Mononuclear cell (primary cell): Measurements from ENCODE around the gene BLVRB. TPM values are rescaled to one million over a fixed set of nuclear protein-coding genes. Genes with fewer than 3 reads are reported as not detected.

Experiments used
- H3K27me3 ChIP-seq: 2 replicates; pipeline ENCODE4 v1.6.0; 2011; ENCODE audit warnings: low read length, control low read depth; ENCODE audit not compliant: insufficient read depth
- H3K4me1 ChIP-seq: 2 replicates; pipeline ENCODE4 v1.5.1; 2011; ENCODE audit warnings: mild to moderate bottlenecking, low read length, control low read depth; ENCODE audit not compliant: insufficient read depth
- H3K4me3 ChIP-seq: 2 replicates; pipeline ENCODE4 v1.5.1; 2011; ENCODE audit warnings: mild to moderate bottlenecking, low read length, moderate library complexity
- H3K9me3 ChIP-seq: 2 replicates; pipeline ENCODE4 v1.5.1; 2011; ENCODE audit warnings: low read depth, mild to moderate bottlenecking, control low read depth, low read length
- total RNA-seq: library from RNA; depleted of rRNA; stranded (reverse); fragments of >200 nt; gene quantifications from one replicate; pipeline ENCODE4 v1.2.3, GENCODE V29; 2012

Gene BLVRB
- total RNA-seq, 1 donor: 39.8 TPM

DNA sequence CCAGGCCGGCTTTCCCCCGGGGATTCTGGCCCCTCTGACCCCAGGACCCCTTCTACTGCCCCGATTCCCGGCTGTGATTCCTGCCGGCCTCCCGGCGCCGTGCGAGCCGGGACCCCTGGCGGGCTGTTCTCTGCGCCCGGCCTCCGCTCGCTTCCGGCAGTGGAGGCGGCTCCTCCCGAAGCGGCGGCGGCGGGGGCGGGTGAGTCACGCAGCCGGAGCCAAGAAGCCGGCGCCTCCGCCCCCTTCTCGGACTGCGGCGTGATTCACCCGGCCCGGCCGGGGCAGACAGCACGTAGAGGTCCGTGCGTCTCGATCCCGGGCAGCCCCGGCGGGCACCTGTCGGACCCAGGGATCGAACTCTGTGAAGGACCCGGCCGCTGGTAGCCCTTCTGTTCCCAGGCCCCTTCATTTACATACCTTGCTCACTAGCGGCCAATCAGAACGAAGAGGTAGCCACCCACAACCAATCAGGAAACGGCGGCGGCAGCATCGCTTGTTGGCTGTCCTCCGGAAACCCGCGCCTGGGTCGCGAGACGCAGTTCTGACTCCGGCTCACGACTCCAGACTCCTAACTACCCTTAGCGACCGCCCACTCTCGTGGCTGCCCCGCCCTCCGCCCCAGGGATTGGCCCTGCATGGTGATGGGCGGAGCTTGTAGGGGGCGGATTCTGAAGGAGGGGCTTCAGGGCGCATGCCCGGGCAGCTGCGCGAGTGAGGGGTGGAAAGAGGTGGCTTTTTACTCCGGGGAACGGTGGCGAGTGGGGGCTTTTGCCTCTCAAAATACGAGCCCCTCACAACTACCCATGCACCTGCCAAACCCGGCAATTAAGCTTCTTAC lies 39.9 kb downstream of the BLVRB start, which contains the start of gene SERTAD1:
Gene SERTAD1 (minus strand): TSS at position 543 of the 838 bp plus-strand sequence. CDS start 2,446 bp downstream, outside the sequence.
- H3K27me3 ChIP-seq: no peaks in the 10 kb centered on the region
- no peaks in the 10 kb centered on the region for H3K9me3 ChIP-seq
- peaks cover 38% of the 10 kb centered on the region for H3K4me1 ChIP-seq
- peak within 1 kb of the TSS; percentile 83 for H3K4me3 ChIP-seq

DNA sequence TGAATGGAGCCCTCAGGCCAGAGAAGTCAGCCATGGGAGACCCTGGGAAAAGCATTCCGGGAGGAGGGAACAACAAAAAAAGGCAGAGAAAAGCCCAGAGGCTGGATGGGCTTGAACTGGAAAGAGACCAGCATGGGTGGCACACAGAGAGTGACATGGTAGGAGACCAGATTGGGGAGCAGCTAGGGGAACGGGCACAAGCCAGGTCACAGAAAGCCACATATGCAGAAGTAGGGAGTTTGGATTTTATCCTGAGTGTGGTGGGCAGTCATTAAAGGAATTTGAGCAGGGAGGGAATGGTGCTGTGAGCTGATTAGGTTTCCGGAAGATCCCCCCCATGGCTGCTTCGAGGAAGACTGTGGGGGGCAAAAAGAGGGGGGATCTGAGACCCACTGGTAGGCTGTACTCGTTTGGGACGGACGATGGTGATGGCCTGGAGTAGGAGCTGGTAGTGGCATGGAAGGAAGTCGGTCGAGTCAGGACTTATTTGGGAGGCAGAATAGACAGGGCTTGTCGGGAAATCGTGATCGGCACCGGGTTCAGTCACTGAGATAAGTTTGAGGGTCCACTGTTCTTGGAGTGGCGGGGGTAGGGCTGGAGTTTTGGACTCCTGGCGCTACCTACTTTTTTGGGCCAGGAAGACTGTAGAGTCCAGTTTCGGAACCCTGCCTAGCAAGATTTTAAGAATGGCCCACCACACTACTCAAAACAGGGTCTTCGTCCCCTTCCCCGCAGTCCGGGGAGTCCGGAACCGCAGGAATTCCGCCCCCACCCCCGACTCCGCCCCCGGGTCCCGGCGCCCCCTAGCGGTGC lies 40.7 kb downstream of the BLVRB start:
- no peaks in the 10 kb centered on the region for H3K9me3 ChIP-seq
- peaks cover 44% of the 10 kb centered on the region for H3K4me1 ChIP-seq
- H3K4me3 ChIP-seq: peak overlapping the region; percentile 83
- no peaks in the 10 kb centered on the region for H3K27me3 ChIP-seq

DNA sequence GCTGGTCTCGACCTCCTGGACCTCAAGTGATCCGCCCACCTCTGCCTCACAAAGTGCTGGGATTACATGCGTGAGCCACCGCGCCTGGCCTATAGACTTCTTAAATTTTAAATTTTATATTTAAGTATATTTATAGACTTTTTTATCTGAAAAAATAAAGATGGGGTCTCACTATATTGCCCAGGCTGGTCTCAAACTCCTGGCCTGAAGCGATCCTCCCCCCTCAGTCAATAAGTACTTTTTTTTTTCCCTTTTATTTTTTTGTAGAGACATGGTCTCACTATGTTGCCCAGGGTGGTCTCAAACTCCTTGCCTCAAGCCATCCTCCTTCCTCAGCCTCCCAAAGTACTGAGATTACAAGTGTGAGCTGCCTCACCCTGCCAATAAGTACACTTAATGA lies 41.6 kb downstream of the BLVRB start:
- no peaks in the 10 kb centered on the region for H3K9me3 ChIP-seq
- peaks cover 44% of the 10 kb centered on the region for H3K4me1 ChIP-seq
- no peaks in the 10 kb centered on the region for H3K27me3 ChIP-seq
- no peak overlapping the region for H3K4me3 ChIP-seq

DNA sequence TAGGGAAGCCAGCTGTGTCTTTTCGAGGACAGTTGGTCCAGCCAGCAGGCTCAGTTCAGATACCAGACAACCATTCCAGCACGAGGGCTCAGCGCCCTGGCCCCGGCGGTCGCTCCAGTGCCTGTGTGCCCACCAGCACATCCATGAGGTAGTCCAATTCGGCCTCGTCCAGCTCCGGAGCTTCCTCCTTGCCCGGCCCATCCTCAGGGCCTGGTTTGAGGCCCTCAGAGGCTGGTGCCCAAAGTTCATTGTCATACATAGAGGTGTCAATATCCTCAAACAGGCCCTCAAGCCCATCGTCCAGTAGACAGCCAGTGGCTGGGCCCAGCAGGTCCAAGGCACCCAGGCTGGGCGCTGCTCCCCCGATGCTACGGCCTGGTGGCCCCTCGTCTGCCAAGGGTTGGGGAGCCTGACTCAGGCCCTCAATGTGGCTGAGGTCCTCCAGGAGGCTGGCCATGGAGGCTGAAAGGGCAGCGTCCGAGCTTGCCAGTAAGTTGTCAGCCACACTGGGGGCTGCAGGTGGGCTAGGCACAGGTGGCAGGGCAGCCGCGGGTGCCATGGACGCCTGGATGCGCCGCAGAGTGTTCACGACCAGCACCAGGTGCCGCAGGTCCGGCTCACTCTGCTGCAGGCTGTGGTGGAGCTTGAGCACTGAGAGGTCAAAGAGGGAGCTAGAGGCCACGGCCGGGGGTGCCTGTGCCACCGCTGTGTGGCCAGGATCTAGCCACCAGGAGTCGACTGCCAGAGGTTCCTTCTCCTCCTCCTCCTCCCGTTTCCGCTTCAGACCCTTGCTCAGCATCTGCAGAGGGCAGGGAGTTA lies 42.6 kb downstream of the BLVRB start:
- no peak overlapping the region for H3K4me3 ChIP-seq

DNA sequence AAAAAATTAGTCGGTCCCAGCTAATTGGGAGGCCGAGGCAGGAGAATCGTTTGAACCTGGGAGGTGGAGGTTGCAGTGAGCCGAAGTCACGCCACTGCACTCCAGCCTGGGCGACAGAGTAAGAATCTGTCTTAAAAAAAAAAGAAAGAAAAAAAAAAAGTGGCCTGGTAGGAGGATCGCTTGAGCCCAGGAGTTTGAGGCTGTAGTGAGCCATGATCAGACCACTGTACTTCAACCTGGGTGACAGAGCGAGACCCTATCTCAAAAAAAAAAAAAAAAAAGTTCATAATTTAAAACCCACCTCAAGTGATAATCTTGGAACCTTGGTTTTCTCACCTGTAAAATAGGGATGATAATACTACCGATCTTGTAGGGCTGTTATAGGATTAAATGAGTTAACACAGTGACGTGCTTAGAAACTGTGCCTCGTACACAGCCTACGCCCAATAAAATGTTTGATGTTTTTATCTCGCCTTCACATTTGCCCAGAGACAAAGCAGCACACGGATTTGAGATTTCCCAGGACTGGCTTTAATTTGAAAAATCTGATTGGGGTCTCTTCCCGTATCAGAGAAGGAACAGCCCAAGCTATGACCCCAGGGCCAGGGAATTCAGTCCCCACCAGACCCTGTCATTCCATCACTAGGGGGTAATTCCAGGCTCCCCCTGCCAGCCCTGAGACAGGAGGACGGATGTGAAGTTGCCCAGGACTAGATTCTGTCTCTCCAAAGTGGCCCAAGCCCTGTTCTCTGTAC lies 43.4 kb downstream of the BLVRB start:
- Histone ChIP-seq H3K4me1 (peaks cover 53% of the 10 kb centered on the region), H3K4me3 (no peak overlapping the region)

More for the DNA sequence above, 42.6 kb downstream of the BLVRB start:
- Histone ChIP-seq H3K9me3 (no peaks in the 10 kb centered on the region), H3K27me3 (no peaks in the 10 kb centered on the region), H3K4me1 (peaks cover 45% of the 10 kb centered on the region)

DNA sequence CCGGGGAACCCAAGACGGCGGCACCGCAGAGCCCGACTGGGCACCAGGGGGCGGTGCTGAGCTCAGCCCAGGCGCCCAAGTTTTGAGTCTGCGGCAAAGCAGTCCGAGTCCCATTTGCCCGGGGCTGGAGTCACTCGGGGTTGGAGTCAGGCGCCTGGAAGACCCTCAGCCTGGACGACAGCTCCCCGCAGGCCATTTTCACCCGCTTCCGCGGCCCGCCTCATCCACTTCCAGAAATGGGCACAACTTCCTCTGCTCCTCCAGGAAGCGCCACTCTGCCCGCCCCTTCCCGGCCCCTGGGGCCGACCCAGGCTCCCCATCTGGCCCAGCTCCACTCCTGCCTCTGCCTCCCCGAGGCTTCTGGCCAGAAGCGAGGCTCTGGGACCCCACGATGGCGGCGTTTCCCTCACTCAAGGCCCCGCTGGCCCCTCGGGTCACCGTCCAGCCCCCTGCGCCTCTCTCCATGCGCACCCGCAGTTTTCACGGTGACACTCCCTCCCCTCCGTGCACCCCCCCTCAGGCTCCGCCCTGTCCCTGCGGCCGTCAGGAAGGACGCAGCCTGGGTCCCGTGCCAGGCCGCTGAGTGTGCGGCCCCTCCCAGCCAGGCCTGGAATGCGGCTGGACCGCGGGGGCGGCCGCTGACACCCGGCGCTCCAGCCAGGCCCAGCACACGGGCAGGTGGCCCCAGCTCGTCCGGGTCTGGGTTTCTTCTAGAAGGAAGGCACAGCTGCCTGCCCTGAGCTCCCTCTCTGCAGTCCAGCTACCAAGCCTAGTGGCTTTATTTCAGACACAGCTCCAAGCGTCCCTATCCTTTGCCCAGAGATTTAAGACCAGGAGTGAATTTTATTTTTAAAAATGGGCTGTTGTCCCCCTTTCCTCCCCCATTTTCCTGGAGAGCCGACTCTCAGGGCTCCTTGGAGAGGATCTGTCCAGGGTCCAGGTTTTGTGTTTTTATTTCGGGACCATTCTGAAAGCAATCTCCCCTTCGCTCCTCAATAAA lies 44.5 kb downstream of the BLVRB start:
- H3K9me3 ChIP-seq: no peaks in the 10 kb centered on the region
- peaks cover 59% of the 10 kb centered on the region for H3K4me1 ChIP-seq
- H3K27me3 ChIP-seq: no peaks in the 10 kb centered on the region
- peak overlapping the region; percentile 86 for H3K4me3 ChIP-seq

More for the DNA sequence above, 43.4 kb downstream of the BLVRB start:
- Histone ChIP-seq H3K9me3 (no peaks in the 10 kb centered on the region), H3K27me3 (no peaks in the 10 kb centered on the region)

DNA sequence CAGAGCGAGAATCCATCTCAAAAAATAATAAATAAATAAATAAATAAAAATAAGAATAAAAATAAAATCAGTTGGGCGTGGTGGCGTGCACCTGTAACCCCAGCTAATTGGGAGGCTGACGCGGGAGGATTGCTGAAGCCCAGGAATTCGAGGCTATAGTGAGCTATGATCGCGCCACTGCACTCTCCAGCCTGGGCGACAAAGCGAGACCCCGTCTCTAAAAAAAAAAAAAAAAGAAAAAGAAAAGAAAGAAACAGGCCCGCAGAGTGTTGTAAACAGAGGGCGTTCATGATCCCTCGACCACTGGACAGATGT lies 45.1 kb downstream of the BLVRB start:
- H3K9me3 ChIP-seq: no peaks in the 10 kb centered on the region
- peaks cover 59% of the 10 kb centered on the region for H3K4me1 ChIP-seq
- peak overlapping the region; percentile 86 for H3K4me3 ChIP-seq
- H3K27me3 ChIP-seq: no peaks in the 10 kb centered on the region

DNA sequence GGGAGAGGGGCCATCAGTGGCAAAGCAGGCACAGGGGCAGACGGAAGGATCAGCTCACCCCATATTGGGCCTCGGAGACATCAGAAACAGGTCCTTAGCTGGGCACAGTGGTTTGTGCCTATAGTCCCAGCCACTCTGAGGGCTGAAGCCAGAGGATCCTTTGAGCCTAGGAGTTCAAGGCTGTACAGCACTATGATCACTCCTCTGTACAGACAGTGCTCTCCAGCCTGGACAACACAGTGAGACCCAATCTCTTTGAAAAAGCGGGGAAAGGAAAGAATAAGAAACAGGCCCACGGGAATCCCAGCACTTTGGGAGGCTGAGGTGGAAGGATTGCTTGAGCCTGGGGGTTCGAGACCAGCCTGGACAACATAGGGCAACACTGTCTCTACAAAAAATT lies 45.8 kb downstream of the BLVRB start:
- Histone ChIP-seq H3K9me3 (no peaks in the 10 kb centered on the region), H3K4me1 (peaks cover 57% of the 10 kb centered on the region), H3K27me3 (no peaks in the 10 kb centered on the region), H3K4me3 (no peak overlapping the region)

DNA sequence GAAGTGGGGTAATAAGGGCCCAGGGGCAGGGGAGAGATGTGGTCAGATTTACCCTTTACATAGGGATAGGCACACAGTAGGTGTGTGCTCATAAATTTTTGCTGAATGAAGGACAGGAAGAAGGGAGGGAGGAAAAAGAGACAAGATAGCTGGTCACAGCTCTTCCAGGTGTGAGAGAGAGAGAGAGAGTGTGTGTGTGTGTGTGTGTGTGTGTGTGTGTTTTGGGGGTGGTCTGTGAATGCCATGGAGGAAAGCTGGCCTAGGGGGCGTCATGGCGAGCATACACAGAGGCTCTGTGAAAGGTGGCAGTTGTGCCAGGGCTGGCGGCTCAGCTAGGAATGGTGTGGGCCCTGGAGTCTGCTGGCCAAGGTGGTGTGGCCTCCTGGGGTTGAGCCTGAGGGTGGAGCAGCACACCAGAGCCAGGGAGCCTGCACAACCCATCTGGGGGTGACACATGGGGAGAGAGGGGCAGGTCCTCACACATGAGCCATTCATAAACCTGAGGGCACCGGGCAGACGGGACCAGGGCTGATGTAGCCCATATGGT lies 46.4 kb downstream of the BLVRB start:
- H3K4me3 ChIP-seq: no peak overlapping the region
- peaks cover 50% of the 10 kb centered on the region for H3K4me1 ChIP-seq
- H3K27me3 ChIP-seq: no peaks in the 10 kb centered on the region
- H3K9me3 ChIP-seq: no peaks in the 10 kb centered on the region

DNA sequence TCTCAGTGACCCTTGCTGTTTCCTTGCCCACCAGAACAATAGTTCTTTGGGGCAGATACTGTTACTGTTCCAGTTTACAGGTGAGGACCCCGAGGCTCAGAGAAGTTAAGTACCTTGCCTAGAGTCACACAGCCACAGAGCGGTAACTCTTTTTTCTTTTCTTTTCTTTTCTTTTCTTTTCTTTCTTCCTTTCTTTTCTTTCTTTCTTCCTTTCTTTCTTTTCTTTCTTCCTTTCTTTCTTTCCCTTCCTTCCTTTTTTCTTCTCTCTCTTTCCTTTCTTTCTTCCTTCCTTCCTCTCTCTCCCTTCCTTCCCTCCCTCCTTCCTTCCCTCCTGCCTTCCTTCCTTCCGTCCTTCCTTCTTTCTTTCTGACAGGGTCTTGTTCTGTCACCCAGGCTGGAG lies 47.5 kb downstream of the BLVRB start:
- H3K27me3 ChIP-seq: no peaks in the 10 kb centered on the region
- no peaks in the 10 kb centered on the region for H3K9me3 ChIP-seq
- peaks cover 43% of the 10 kb centered on the region for H3K4me1 ChIP-seq
- H3K4me3 ChIP-seq: no peak overlapping the region

DNA sequence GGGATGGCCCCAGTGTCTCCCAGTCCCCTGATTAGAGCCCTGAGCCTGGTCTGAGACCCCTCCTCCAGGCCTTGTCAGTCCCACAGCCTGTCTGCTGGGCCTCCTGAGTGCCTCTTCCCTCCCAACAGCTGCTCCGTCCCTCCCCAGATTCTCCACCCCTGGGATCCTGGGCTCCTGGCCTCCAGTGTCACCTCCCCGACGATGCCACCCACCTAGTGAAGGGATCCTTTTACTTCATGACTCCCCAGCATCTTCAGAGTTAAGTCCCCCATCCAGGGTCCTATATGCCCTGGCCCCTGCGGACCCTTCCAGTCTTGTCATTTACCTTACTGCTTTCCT lies 47.9 kb downstream of the BLVRB start:
- H3K9me3 ChIP-seq: no peaks in the 10 kb centered on the region
- no peak overlapping the region for H3K4me3 ChIP-seq
- peaks cover 40% of the 10 kb centered on the region for H3K4me1 ChIP-seq
- H3K27me3 ChIP-seq: no peaks in the 10 kb centered on the region

DNA sequence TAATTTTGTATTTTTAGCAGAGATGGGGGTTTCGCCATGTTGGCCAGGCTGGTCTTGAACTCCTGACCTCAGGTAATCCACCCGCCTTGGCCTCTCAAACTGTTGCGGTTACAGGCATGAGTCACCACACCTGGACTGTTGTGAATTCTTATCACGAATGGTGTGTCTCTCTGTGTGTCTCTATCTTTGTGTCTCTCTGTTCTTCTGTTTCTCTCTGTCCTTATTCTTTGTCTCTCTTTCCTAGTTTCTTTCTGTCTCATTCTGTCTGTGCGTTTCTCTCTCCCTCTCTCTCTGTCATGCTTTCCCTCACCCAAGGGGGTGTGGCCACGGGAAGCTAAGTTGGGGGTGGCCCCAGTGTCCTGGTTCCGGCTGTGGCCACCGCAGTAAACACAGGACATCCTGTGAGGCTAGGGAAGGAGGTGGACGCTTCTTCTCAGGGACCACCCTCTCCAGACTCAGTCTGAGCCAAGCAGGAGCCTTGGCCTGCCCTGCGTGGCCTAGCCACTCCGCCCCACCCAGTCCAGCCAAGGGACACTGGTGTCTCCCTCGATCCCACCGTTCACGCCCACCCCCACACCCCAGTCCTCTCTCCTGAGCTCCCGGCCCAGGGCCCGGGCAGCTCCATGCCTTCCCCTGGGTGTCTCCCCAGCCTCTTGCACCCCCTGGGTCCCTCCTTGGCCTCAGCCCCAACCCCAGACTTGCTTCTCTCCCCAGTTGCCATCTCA lies 48.5 kb downstream of the BLVRB start:
- Histone ChIP-seq H3K4me3 (no peak overlapping the region), H3K9me3 (no peaks in the 10 kb centered on the region), H3K27me3 (no peaks in the 10 kb centered on the region), H3K4me1 (peaks cover 40% of the 10 kb centered on the region)

DNA sequence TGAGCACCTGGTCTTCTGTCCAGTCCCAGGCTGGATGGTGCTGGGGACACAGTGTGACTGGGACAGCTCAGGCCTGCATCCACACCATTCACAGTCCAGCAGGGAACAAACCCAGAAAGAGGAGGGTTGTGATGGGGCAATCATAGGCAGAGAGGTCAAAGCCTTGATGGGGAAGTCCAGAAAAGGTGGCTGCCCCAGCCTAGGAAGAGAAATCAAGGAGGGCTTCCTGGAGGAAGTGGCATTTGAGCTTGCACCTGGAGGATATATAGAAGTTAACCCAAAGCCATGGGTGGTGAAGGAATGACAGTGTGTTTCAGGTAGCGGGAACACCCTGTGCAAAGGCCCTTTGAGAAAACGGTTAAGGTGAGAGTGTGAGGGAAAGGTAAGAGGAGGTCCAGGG lies 49.8 kb downstream of the BLVRB start:
- H3K4me3 ChIP-seq: no peak overlapping the region
- H3K9me3 ChIP-seq: no peaks in the 10 kb centered on the region
- H3K27me3 ChIP-seq: no peaks in the 10 kb centered on the region
- peaks cover 30% of the 10 kb centered on the region for H3K4me1 ChIP-seq
